ENCODE results near the gene SPECC1.
"Not testable (repeated sequence)": the region's sequence is repeated elsewhere in the genome, so short reads cannot be mapped to it uniquely, and the experiment has no call there.

The SPECC1 gene

GRCh38 chr17:20174588-20175265 lies 165.6 kb downstream of the SPECC1 start:
- DNase-seq (ENCODE audit: low spot score), result no peak

GRCh38 chr17:20179041-20179440 lies 169.9 kb downstream of the SPECC1 start:
- DNase-seq (ENCODE audit: low spot score), result no peak

GRCh38 chr17:20180661-20181060 lies 171.5 kb downstream of the SPECC1 start:
- DNase-seq (ENCODE audit: low spot score), result no peak

GRCh38 chr17:20184181-20184580 lies 175.0 kb downstream of the SPECC1 start:
- no peak for DNase-seq (ENCODE audit: low spot score)

- DNase-seq (ENCODE audit: low spot score), result no peak
Observed at GRCh38 chr17:20184977-20185619, 175.9 kb downstream of the SPECC1 start.

GRCh38 chr17:20187049-20187448 lies 177.9 kb downstream of the SPECC1 start:
- no peak for DNase-seq (ENCODE audit: low spot score)

- no peak for DNase-seq (ENCODE audit: low spot score)
Observed at GRCh38 chr17:20189302-20189701, 180.1 kb downstream of the SPECC1 start.

- DNase-seq (ENCODE audit: low spot score), result no peak
Observed at GRCh38 chr17:20189979-20190378, 180.8 kb downstream of the SPECC1 start.

GRCh38 chr17:20190605-20191004 lies 181.4 kb downstream of the SPECC1 start:
- DNase-seq (ENCODE audit: low spot score), result no peak

GRCh38 chr17:20191056-20191455 lies 181.9 kb downstream of the SPECC1 start:
- no peak for DNase-seq (ENCODE audit: low spot score)

GRCh38 chr17:20196286-20196685 lies 187.1 kb downstream of the SPECC1 start:
- DNase-seq (ENCODE audit: low spot score), result not testable (repeated sequence)

- DNase-seq (ENCODE audit: low spot score), result no peak
Observed at GRCh38 chr17:20197272-20197926, 188.2 kb downstream of the SPECC1 start.

- DNase-seq (ENCODE audit: low spot score), result no peak
Observed at GRCh38 chr17:20200016-20200795, 191.0 kb downstream of the SPECC1 start.

- DNase-seq (ENCODE audit: low spot score), result no peak
Observed at GRCh38 chr17:20200865-20201458, 191.8 kb downstream of the SPECC1 start.

GRCh38 chr17:20202141-20202621 lies 193.0 kb downstream of the SPECC1 start:
- no peak for DNase-seq (ENCODE audit: low spot score)

GRCh38 chr17:20203018-20203417 lies 193.9 kb downstream of the SPECC1 start:
- DNase-seq (ENCODE audit: low spot score), result no peak

GRCh38 chr17:20203761-20204263 lies 194.7 kb downstream of the SPECC1 start:
- DNase-seq (ENCODE audit: low spot score), result no peak

GRCh38 chr17:20205609-20206008 lies 196.4 kb downstream of the SPECC1 start:
- DNase-seq (ENCODE audit: low spot score), result no peak

GRCh38 chr17:20206068-20206467 lies 196.9 kb downstream of the SPECC1 start:
- no peak for DNase-seq (ENCODE audit: low spot score)

GRCh38 chr17:20206591-20206990 lies 197.4 kb downstream of the SPECC1 start:
- DNase-seq (ENCODE audit: low spot score), result no peak

- no peak for DNase-seq (ENCODE audit: low spot score)
Observed at GRCh38 chr17:20207262-20207985, 198.3 kb downstream of the SPECC1 start.
